GM12874 (cell line): ENCODE results near the gene PPP1R3G.

Experiments
- CTCF ChIP-seq: IDR thresholded peaks from 2 replicates; pipeline ENCODE4 v1.5.1; 2011; ENCODE audit warnings: low read depth, mild to moderate bottlenecking, control low read depth, low read length, moderate library complexity; ENCODE audit not compliant: insufficient read depth

Gene PPP1R3G

GRCh38 chr6:5072440-5072839 lies 12.7 kb upstream of the PPP1R3G start:
- TF ChIP-seq CTCF, result no peak

- no peak for TF ChIP-seq CTCF
Observed at GRCh38 chr6:5073992-5074391, 11.1 kb upstream of the PPP1R3G start.

- TF ChIP-seq CTCF, result no peak
Observed at GRCh38 chr6:5076931-5077330, 8.2 kb upstream of the PPP1R3G start.

- 0 out of 2 replicates have a peak, but pooled peaks have one; percentile 17 for TF ChIP-seq CTCF
Observed at GRCh38 chr6:5078121-5078669, 6.9 kb upstream of the PPP1R3G start.

GRCh38 chr6:5079692-5080091 lies 5.4 kb upstream of the PPP1R3G start:
- no peak for TF ChIP-seq CTCF

GRCh38 chr6:5080574-5080973 lies 4.6 kb upstream of the PPP1R3G start:
- TF ChIP-seq CTCF, result no peak

GRCh38 chr6:5081182-5081581 lies 4.0 kb upstream of the PPP1R3G start:
- no peak for TF ChIP-seq CTCF
